IPS DF 6.9 (cell line): ENCODE data around the gene ZNF783.
A peak's percentile ranks its signal among the peaks of the same experiment; 100 is the strongest.

Experiments
- DNase-seq: peaks from one replicate; pipeline ENCODE4 v3.0.0-alpha.2; 2013; ENCODE audit warnings: low read depth, low spot score
- H3K27ac ChIP-seq: one replicate; pipeline ENCODE4 v1.5.1; 2013; ENCODE audit warnings: low read length, control low read depth
- H3K27me3 ChIP-seq: 2 replicates; pipeline ENCODE4 v1.6.1; 2013; ENCODE audit warnings: mild to moderate bottlenecking, low read length; ENCODE audit not compliant: control insufficient read depth, insufficient read depth
- H3K36me3 ChIP-seq: 2 replicates; pipeline ENCODE4 v1.6.1; 2013; ENCODE audit warnings: low read length; ENCODE audit not compliant: control insufficient read depth, insufficient read depth
- H3K4me1 ChIP-seq: 2 replicates; pipeline ENCODE4 v1.6.1; 2013; ENCODE audit warnings: low read length; ENCODE audit not compliant: control insufficient read depth, insufficient read depth
- H3K4me3 ChIP-seq: 2 replicates; pipeline ENCODE4 v1.5.1; 2013; ENCODE audit warnings: mild to moderate bottlenecking, low read length
- H3K9me3 ChIP-seq: 2 replicates; pipeline ENCODE4 v1.6.1; 2013; ENCODE audit warnings: low read length, inconsistent platforms; ENCODE audit not compliant: control insufficient read depth, insufficient read depth
- WGBS: extraction: QIAGEN DNeasy Blood & Tissue Kit; methylation state at CpG from one replicate; pipeline ENCODE4 v1.1.7; 2013; ENCODE audit warnings: mixed read lengths, missing lambda C conversion rate; ENCODE audit not compliant: insufficient read length, insufficient coverage; 5-methylcytosine and 5-hydroxymethylcytosine counted together

The ZNF783 gene

GRCh38 chr7:149297034-149297755 is 35.2 kb downstream of the ZNF783 start:
- Histone ChIP-seq H3K27me3 (no peaks in the 10 kb centered on the region), H3K27ac (no peak overlapping the region), H3K4me3 (no peak overlapping the region), H3K9me3 (no peaks in the 10 kb centered on the region), H3K4me1 (no peaks in the 10 kb centered on the region; the same call in 1 of the 2 replicates), H3K36me3 (no peaks in the 10 kb centered on the region)
- no CpG with 5 or more reads among the region's 5 CpGs for WGBS
- no peak for DNase-seq

- no peak for DNase-seq
- no peak overlapping the region for H3K27ac ChIP-seq
- H3K27me3 ChIP-seq = no peaks in the 10 kb centered on the region
- H3K9me3 ChIP-seq = no peaks in the 10 kb centered on the region
- no peaks in the 10 kb centered on the region; the same call in 1 of the 2 replicates for H3K4me1 ChIP-seq
- no peaks in the 10 kb centered on the region for H3K36me3 ChIP-seq
- no peak overlapping the region for H3K4me3 ChIP-seq
- no CpG with 5 or more reads among the region's 8 CpGs for WGBS
Observed at GRCh38 chr7:149300620-149301285, 38.8 kb downstream of the ZNF783 start.

GRCh38 chr7:149302222-149302621 is 40.2 kb downstream of the ZNF783 start:
- H3K27ac ChIP-seq = no peak overlapping the region
- DNase-seq = no peak
- no peaks in the 10 kb centered on the region for H3K36me3 ChIP-seq
- no peaks in the 10 kb centered on the region; the same call in 1 of the 2 replicates for H3K4me1 ChIP-seq
- WGBS = no CpG with 5 or more reads among the region's 12 CpGs
- no peak overlapping the region for H3K4me3 ChIP-seq
- no peaks in the 10 kb centered on the region for H3K9me3 ChIP-seq
- H3K27me3 ChIP-seq = no peaks in the 10 kb centered on the region

GRCh38 chr7:149302865-149303264 is 40.9 kb downstream of the ZNF783 start:
- no peaks in the 10 kb centered on the region for H3K27me3 ChIP-seq
- no peaks in the 10 kb centered on the region for H3K9me3 ChIP-seq
- WGBS = no CpG with 5 or more reads among the region's 2 CpGs
- H3K4me1 ChIP-seq = no peaks in the 10 kb centered on the region; the same call in 1 of the 2 replicates
- DNase-seq = no peak
- H3K4me3 ChIP-seq = no peak overlapping the region
- H3K27ac ChIP-seq = no peak overlapping the region
- no peaks in the 10 kb centered on the region for H3K36me3 ChIP-seq

- DNase-seq = no peak
- no peaks in the 10 kb centered on the region for H3K27me3 ChIP-seq
- WGBS = no CpG with 5 or more reads among the region's 7 CpGs
Observed at GRCh38 chr7:149304006-149304405, 42.0 kb downstream of the ZNF783 start.

GRCh38 chr7:149306854-149307253 is 44.9 kb downstream of the ZNF783 start:
- Histone ChIP-seq H3K36me3 (no peaks in the 10 kb centered on the region), H3K4me1 (no peaks in the 10 kb centered on the region), H3K4me3 (no peak overlapping the region), H3K27me3 (no peaks in the 10 kb centered on the region), H3K27ac (no peak overlapping the region), H3K9me3 (no peaks in the 10 kb centered on the region)
- no CpG with 5 or more reads among the region's 4 CpGs for WGBS
- DNase-seq = no peak

More at GRCh38 chr7:149304006-149304405, 42.0 kb downstream of the ZNF783 start:
- Histone ChIP-seq H3K27ac (no peak overlapping the region), H3K4me1 (no peaks in the 10 kb centered on the region; the same call in 1 of the 2 replicates), H3K9me3 (no peaks in the 10 kb centered on the region), H3K36me3 (no peaks in the 10 kb centered on the region), H3K4me3 (no peak overlapping the region)

- no peak overlapping the region for H3K27ac ChIP-seq
- no peak overlapping the region for H3K4me3 ChIP-seq
- no peaks in the 10 kb centered on the region for H3K36me3 ChIP-seq
- WGBS = no CpG with 5 or more reads among the region's 16 CpGs
- no peaks in the 10 kb centered on the region for H3K27me3 ChIP-seq
- no peaks in the 10 kb centered on the region for H3K9me3 ChIP-seq
- H3K4me1 ChIP-seq = no peaks in the 10 kb centered on the region
- DNase-seq = no peak
Observed at GRCh38 chr7:149307775-149308501, 45.9 kb downstream of the ZNF783 start.

GRCh38 chr7:149310113-149310836 is 48.3 kb downstream of the ZNF783 start:
- H3K27ac ChIP-seq = no peak overlapping the region
- no peaks in the 10 kb centered on the region for H3K4me1 ChIP-seq
- no peaks in the 10 kb centered on the region for H3K27me3 ChIP-seq
- H3K9me3 ChIP-seq = no peaks in the 10 kb centered on the region
- H3K4me3 ChIP-seq = no peak overlapping the region
- DNase-seq = peak; percentile 58
- H3K36me3 ChIP-seq = no peaks in the 10 kb centered on the region
- no CpG with 5 or more reads among the region's 3 CpGs for WGBS

GRCh38 chr7:149310990-149311573 is 49.1 kb downstream of the ZNF783 start:
- Histone ChIP-seq H3K9me3 (no peaks in the 10 kb centered on the region), H3K27me3 (no peaks in the 10 kb centered on the region), H3K27ac (no peak overlapping the region), H3K4me1 (no peaks in the 10 kb centered on the region), H3K4me3 (no peak overlapping the region), H3K36me3 (no peaks in the 10 kb centered on the region)
- no CpG with 5 or more reads among the region's 4 CpGs for WGBS
- DNase-seq = no peak

GRCh38 chr7:149313981-149314380 is 52.0 kb downstream of the ZNF783 start:
- H3K36me3 ChIP-seq = no peaks in the 10 kb centered on the region
- WGBS = no CpG with 5 or more reads among the region's 2 CpGs
- H3K4me1 ChIP-seq = no peaks in the 10 kb centered on the region
- H3K9me3 ChIP-seq = no peaks in the 10 kb centered on the region
- no peaks in the 10 kb centered on the region for H3K27me3 ChIP-seq
- H3K4me3 ChIP-seq = no peak overlapping the region
- H3K27ac ChIP-seq = no peak overlapping the region
- no peak for DNase-seq
